DMS53 treated with DMSO at 0.1 percent for 48 hours (cell line): Measurements from ENCODE around the gene TSNAXIP1.

Experiments
- DNase-seq: peaks from one replicate; lab custom pipeline; 2025; ENCODE audit not compliant: unreplicated experiment; lab: John Stamatoyannopoulos, UW

The TSNAXIP1 gene

GRCh38 chr16:67781565-67781921, 25.1 kb upstream of the TSNAXIP1 start:
- DNase-seq: no peak

GRCh38 chr16:67782567-67783352, 23.9 kb upstream of the TSNAXIP1 start:
- DNase-seq: no peak

- DNase-seq: no peak
These were observed 23.4 kb upstream of the TSNAXIP1 start for GRCh38 chr16:67783353-67783725.

- no peak for DNase-seq
These were observed 20.2 kb upstream of the TSNAXIP1 start for GRCh38 chr16:67786491-67786890.

- DNase-seq: no peak
These were observed 16.6 kb upstream of the TSNAXIP1 start for GRCh38 chr16:67790071-67790470.

GRCh38 chr16:67796099-67796718, 10.5 kb upstream of the TSNAXIP1 start:
- no peak for DNase-seq

- no peak for DNase-seq
These were observed 6.3 kb upstream of the TSNAXIP1 start for GRCh38 chr16:67800338-67800926.

GRCh38 chr16:67801241-67801640, 5.4 kb upstream of the TSNAXIP1 start:
- no peak for DNase-seq

GRCh38 chr16:67801883-67802282, 4.8 kb upstream of the TSNAXIP1 start:
- DNase-seq: no peak

- DNase-seq: no peak
These were observed 2.8 kb upstream of the TSNAXIP1 start for GRCh38 chr16:67803894-67804293.

GRCh38 chr16:67804853-67805542, 1.7 kb upstream of the TSNAXIP1 start:
- no peak for DNase-seq

- DNase-seq: no peak
These were observed 816 bp upstream of the TSNAXIP1 start for GRCh38 chr16:67805718-67806427.

- no peak for DNase-seq
These were observed 526 bp downstream of the TSNAXIP1 start for GRCh38 chr16:67807148-67807682.

GRCh38 chr16:67811899-67812298, 5.2 kb downstream of the TSNAXIP1 start:
- no peak for DNase-seq

- DNase-seq: no peak
These were observed 7.9 kb downstream of the TSNAXIP1 start for GRCh38 chr16:67814567-67814966.

GRCh38 chr16:67820608-67821259, 14.0 kb downstream of the TSNAXIP1 start:
- DNase-seq: no peak

- no peak for DNase-seq
These were observed 15.8 kb downstream of the TSNAXIP1 start for GRCh38 chr16:67822511-67822910.

- DNase-seq: no peak
These were observed 18.4 kb downstream of the TSNAXIP1 start for GRCh38 chr16:67825119-67825518.

- no peak for DNase-seq
These were observed 19.2 kb downstream of the TSNAXIP1 start for GRCh38 chr16:67825906-67826305.

GRCh38 chr16:67828651-67829050, 22.0 kb downstream of the TSNAXIP1 start:
- DNase-seq: no peak
